Activated T-helper 9 cell treated with anti-CD3 and anti-CD28 coated beads, Interleukin-2, amount 50 U/mL, for 16 hours (primary cell): ENCODE data around the gene DNAI7.

Experiments
- DNase-seq: peaks from one replicate; pipeline ENCODE4 v3.0.0-alpha.2; 2020; ENCODE audit warnings: low read depth

Gene DNAI7, protein sequence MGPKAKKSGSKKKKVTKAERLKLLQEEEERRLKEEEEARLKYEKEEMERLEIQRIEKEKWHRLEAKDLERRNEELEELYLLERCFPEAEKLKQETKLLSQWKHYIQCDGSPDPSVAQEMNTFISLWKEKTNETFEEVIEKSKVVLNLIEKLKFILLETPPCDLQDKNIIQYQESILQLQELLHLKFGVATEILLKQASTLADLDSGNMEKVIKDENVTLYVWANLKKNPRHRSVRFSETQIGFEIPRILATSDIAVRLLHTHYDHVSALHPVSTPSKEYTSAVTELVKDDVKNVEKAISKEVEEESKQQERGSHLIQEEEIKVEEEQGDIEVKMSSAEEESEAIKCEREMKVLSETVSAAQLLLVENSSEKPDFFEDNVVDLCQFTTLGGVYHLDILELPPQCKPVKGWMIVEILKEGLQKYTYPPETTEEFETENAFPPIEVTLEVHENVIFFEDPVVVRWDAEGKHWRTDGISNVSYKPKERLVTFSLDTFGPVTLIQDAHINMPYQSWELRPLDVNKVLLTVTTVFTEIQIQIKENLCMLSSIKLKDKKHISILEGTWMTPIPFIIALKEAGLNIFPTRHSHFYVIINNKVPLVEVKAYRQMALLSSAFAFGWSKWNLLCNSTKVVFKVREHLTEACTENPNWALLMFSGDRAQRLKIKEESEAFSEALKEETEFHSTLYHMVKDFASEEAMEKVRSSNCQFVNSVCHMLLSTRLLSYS

DNA sequence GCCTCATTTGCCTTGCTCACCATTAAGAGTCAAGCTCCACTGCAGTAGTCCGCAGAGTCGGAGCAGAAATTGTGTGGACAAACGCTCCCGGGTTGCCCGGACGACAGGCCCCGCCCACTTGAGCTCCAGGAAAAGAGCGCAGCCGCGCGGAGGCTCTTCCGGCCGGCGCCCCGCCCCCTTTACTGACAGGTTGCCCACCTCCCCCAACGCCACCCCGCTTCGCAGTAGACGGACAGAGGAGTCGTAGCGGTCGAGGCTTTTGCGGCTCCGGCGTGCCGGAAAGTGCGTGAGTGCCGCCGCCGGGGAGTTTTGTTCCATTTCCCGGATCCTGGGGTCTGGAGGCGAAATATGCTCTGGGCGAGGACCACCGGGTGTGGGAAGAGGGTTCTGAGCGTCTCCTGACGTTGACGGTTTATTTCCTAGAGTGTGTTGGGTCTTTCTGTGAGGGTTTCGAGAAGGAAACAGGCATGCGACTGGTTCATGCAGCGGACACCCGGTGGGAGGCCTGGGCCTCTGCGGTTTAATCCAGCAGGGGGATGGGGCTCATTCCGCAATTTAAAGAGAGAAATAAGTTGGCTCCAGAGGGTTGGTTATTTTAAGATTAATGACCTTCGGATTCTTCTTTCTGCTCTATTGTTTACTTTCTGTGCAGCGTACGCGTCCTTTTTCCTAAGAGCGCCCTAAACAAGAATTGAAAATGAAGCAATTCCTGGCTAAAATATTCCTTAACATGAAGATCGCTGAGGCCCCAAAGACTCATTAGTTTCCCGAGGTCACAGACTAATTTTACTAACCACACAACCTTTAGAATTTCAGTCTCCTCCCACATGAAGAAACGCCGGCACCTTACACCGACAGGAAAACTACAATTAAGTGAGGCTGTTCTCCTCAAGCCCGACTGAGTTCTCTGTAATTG is at the start of gene DNAI7, which contains the start of gene ETFRF1:
Gene DNAI7, minus strand, starts transcription at position 105 of the 916 bp plus-strand sequence. Its CDS starts 82 bp downstream, at position 23.
Gene ETFRF1, plus strand, starts transcription at position 182 of the 916 bp plus-strand sequence. CDS start 8,720 bp downstream, outside the sequence.
- peak; percentile 92 for DNase-seq

DNA sequence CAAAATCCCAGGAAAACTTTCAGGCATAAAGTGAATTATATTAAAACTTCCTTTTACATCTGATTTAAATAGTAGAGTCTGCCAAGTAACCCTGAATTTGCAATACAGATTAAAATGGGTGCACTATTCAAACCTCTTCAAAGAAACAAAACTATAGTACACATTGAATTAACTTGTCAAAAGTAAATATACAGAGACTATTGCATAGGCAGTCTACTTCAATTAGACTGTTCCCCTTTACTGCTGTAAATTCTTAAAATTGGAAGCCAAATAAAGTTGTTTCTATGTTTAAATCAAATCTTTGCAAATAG is 48.7 kb upstream of the DNAI7 start:
- no peak for DNase-seq

DNA sequence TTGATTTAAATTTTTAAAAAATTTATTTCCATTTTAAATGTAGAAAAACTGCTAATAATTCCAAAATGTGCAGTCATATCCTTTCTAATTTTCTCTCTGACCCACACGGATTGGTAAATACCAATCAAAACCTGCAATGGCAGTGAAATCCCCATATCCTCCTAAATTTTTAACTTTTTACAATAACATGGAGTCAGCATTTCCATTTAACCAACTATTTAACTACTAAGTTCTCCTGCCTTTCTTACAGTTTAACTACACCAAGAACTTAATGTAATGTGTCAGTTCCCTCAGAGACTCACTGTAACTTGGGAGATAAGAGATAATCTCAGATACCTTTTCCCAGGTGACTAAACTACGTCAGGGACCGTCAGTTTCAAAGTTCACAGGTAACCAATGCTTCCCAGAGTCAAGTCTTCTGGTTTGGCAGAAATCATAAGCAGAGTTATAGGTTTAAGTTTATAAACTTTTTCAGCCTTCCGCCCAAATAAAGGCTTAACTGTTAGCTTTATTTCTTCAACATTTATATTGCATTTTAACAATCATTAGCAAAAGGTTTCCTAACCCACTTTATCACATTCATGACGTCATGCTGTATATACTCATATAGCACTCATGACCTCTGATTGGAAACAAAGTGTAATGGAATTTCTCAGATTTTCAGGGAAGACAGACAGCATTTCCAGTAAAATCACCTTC is 48.2 kb upstream of the DNAI7 start:
- no peak for DNase-seq

DNA sequence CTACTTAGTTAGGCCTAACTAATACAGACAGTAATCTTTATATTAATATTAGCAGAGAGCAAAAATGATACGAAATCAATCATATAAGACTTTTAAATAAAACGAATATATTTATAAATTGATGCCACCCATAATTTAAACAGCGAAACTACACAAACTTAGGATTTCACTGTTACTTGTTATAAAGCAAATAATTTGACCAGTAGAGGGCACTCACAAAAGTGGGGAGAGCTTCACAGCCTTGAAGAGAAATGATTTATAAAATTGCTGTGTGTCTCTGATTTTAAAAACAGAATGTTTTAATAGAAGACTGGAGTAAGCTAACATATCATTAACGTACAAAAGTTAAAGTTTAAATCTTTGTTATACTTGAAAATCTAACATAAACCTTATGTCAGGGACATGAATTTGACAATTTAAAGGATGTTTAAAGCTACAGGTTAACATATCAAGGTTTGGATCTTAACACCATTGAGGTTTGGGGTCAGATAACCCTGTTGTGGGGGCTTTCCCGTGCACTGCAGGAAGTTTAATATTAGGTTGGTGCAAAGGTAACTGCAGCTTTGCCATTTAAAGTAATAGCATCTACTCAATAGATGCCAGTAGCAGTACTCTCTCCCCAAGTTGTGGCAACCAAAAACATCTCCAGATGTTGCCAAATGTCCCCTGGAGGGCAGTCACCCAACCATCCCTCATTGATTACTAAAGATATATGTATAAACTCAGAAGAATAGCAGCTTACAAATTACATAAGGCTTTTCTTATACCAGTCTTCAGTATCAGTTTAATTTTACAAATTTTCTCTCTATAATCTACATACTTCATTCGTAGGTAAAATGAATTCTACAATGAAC is 46.4 kb upstream of the DNAI7 start:
- DNase-seq: no peak

DNA sequence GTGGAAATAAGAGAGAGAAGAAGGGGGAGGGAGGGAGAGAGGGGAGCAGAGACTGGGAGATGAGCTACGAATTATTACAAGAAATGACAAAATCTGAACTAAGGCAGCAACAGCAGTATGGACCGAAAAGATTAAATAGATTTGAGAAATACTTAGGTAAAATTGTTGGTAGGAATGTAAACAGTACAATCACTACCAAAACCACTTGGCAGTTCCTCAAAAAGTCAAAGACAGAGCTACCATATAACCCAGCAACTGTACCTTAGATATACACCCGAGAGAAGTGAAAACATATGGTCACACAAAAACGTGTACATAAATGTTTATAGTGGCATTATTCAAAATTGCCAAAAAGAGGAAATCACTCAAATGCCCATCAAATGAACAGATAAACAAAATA is 41.7 kb upstream of the DNAI7 start:
- no peak for DNase-seq

DNA sequence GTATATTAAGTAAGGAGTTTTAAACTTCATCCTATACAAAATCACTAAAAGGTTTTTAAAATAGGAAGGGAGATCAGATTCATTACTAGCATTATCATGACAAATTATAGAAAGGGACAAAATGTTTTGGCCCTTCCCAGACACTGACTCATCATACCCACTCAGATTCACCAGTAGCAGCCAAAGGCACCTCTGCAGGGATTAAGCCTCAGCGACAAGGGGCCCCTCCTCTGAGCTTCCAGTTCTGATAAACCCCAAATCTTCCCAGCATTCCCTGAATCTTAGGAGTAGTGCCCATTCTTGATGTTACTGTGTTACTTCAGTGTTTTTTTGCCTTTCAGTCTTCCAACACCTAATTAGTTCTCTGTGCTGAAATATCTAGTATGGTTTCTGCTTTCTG is 41.2 kb upstream of the DNAI7 start:
- DNase-seq: no peak

DNA sequence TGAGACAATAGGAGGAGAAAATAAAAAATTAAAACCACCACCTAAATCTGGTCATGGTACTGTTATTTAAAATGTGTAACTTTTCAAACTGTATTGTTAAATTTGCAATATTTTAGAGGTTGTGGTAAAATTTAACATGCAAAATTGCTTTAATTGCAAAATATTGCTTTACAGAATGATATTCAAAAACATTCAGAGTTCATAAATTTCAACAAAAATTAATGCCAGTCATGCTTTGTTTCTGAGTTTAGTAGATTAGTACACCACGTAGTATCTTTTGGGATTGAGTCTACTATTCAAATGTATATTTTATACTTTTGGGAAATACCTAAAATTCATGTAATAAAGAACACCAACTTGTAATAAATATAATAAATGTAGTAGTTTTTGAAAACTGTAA is 18.4 kb upstream of the DNAI7 start:
- DNase-seq: no peak

DNA sequence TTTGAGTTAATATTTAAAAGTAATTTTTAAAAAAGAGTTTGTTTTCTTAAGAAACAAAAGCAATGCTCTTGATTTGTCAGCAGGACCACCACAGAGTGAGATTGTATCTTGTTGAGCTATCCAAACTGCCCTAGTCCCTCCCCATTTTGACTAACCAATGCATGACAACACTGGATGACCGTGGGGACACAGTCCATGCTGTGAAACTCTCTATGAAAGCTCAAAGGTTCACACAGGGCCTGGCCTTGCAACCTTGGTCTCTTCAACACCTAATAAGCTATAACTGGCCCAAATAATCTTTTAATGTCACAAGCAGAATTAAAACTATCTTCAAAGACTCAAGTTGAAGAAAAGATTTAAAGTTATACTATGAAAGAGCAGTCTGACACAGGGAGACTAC is 13.6 kb upstream of the DNAI7 start:
- no peak for DNase-seq

DNA sequence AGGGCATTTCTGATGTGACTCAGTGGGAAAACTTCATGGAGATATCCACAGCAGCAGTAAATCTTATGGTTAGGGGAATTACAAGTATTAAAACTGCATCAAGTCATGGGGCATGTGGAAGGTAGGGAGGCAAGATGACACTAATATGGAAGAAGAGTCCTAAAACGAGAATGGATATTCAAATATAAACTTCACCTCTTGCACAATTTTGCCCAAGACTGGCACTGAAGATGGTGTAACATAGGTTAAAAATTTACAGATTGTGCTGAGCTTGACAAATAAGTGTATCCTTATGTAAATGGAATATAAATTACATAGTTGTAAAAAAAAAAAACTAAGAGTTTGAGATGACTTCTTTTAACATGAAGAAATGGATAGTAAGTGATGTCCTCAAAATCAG is 12.9 kb upstream of the DNAI7 start:
- no peak for DNase-seq

DNA sequence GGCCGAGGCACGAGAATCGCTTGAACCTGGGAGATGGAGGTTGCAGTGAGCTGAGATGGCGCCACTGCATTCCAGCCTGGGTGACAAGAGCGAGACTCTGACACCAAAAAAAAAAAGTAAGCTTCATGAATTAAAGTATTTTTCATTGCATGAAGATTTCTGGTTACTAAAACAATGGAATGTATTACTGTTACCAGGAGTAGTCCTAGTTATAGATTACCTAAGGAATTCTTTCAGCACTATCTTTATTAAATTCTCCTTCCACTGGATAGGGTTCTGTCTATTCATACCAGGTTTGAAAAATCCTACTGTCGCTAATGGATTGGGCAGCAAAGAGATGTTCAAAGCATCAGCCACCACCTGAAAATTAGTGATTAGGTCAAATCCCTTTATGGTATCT is 12.5 kb upstream of the DNAI7 start:
- DNase-seq: no peak

DNA sequence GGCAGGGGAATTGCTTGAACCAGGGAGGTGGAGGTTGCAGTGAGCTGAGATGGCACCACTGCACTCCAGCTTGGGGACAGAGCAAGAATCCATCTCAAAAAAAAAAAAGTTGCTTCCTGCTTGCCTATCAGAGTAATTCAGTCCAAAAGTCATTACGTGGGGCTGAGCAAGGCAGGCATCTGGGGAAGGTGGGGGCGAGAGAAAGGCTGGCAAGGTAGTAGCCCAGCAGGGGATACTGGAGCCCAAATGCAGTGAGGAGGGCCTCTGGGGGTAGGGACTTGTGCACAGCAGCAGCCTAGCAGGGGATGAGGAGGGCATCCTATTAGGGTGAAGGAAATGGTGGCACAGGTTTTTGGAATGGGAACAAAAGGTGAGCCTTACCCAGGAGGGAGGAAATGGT is 7.2 kb upstream of the DNAI7 start:
- no peak for DNase-seq

DNA sequence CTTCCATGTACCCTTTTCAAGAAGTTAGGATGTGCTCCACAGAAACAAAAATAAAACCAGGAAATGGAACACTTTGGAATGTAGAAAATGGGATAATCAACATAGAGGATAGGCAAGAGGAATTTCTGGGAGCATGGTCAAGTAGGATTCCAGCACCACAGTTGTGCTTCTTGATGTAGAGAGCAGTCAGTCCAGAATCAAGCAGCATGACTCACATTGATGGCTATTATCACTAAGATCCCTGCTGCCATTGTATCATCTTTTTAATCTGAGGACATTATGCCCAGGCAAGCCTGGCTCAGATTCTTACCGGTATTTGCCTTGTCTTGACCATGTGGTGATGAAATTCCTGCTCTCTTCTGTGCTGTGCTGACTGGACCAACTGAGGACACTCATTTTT is 5.7 kb upstream of the DNAI7 start:
- no peak for DNase-seq

DNA sequence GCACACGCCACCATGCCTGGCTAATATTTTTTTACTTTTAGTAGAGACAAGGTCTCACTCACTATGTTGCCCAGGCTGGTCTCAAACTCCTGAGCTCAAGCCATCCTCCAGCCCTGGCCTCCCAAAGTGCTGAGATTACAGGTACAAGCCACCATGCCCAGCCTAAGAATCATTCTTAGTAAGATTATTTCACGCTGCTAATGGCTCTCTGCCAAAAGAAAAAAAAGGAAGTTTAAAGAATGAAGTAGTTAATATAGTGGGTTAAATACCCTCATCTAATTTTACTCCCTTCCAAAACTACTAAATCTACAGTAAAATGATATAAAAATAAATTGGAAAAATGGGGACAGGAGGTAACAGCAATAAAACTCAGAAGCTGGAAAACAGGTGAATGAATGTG is 2.6 kb upstream of the DNAI7 start:
- DNase-seq: no peak

DNA sequence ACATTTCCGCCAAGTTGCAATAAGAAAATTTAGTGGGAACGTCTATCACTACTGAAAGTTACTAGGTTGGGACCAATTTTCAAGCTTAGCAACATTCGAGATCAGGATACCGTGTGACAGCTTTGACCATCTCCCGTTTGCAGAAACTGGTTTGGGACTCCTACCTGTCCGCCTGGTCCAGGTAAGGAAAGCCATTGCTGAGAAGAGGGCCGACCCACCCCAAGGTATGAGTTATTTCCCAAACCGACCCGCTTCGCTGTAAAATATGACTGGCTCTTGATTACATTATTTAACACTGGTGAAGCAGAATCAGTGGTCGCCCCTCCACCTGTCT is 271 bp downstream of the DNAI7 start:
- DNase-seq: no peak

DNA sequence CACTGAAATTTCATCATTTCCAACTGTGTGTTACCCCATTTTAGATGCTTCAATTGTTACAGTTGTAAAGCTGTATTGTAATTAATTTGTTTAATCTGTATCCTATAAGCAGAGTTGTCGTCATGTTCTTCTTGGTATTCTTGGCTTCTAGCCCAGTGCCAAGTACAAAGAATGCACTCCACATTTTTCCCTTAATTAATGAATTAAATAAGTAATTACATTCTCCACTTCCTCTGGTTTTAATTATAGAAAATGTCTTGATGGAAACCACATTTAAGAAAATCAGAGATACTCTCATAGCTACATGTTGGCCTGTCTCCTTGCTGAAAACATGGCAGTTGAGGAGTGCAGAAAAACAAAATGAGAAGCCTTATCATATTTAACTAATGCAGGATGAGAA is 746 bp downstream of the DNAI7 start:
- no peak for DNase-seq

DNA sequence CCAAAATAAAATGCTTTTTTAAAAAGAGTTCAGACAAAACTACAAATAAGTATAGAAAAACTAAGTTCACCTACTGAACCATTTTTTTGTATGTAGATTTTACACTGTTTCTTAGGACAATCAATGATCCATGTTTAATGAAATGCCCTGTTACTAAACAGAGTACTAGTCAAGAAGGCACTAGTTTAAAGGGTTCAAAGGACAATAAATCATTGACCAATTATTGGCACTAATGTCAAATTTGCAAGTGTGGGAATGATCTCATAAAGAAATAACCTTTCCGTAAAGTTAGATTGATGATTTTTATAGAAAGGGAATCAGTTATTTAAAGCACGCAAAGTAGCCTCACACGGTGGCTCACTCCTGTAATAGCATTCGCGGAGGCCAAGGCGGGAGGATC is 4.2 kb downstream of the DNAI7 start:
- no peak for DNase-seq

DNA sequence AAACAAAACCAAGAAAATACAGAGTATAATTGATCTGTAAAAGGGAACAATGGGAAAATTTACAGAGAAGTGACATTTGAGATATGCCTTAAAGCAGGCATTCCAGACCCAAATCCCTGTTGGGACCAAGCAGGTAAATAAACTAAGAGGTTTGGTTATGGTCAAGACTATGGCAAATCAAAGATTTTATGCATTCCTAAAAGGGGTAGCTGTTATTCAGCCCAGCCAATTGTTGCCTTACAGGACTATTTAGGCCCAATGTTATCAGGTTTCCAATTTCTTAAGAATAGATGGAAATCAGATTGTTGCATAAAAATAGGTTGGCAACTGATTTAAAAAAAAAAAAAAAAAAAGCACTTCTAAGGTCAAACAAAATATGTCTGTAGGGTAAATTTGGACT is 5.3 kb downstream of the DNAI7 start:
- no peak for DNase-seq

DNA sequence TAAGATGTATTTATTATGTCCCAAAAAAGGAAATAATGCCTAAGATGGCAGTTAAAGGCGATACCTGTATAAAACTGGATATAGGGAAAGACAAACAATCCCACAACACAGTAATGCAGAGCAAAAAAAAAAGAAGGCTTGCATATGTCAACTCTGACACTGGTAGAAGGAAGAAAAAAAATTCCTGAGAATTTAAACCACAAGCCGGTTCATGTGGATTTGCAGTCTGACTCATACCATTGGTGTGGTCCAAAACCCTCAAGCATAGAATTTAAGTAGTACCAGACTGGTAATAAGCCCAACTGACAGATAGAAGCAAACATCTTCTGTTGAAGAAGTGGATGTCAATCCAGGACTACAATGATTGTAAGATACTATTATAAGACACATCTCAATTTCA is 7.2 kb downstream of the DNAI7 start:
- DNase-seq: no peak

DNA sequence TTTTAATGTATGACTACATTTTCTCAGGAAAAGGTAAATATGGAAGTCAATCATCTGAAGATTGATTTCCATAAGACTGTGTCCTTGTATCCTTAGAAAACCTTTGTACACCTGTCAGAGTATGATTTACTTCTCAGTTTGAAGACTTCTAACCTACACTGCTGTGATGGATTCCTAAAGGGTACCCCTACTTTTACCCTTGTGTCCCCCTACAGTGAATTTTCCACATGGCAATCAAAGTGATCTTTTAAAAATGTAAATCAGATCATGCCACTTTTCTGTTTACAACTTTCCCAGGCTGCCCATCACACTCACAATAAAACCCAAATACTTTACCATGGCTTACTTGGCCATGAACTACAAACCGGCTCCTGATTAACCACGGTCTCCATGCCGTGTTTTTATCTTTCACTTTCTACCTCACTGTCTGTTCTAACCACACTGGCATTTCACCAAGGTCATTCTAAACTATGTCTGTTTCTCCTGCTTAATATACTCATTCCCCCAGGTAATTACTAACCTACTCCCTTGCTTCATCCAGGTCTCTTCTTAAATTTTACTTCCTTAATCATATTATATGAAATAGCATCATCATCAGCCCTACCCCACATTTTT is 8.1 kb downstream of the DNAI7 start:
- DNase-seq: no peak

DNA sequence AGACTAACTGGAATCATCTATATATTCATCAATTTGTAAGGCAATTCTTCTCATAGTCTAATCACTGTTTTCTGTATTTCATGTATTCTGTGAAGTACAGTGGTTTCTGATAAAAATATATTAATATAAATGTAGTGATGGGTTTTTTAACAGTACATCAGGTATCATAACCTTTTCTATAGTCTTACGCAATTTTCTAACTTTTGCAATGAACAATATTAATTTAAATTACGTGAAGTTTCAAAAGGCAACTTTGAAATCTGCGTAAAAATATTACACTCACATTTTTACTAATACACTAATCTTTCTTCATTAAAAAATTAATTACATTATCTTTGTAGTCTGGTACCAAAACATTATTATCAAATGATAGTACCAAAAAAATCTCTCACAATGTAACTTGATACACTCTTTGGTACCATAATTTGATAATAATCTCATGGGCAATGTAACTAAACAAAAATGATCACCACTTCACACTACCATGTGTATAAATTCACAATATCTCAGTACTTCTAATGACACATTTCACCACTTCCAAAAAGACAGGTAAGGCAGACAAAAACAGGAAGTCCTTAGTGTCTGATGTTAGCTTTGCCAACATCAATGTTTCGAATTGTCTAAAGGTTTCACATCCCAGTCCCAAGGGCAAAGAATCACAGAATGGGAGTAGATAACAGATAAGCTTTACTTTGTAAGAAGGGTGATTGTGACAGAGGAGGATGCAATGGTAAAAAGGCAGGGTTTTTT is 8.7 kb downstream of the DNAI7 start:
- DNase-seq: no peak
